SU-DHL-6 (cell line): ENCODE data around the gene COMMD9.

Source experiments
- CTCF ChIP-seq: fragments of 200-600 bp; sonication (generic); IDR thresholded peaks from one replicate; pipeline ENCODE4 v1.5.1; 2017; ENCODE audit warnings: antibody characterized with exemption, mild to moderate bottlenecking, low read length, moderate library complexity; ENCODE audit not compliant: insufficient read depth, poor library complexity, severe bottlenecking
- EZH2phosphoT487 ChIP-seq: fragments of 200-600 bp; sonication (generic), shearing (Covaris generic); conservative IDR thresholded peaks from 2 replicates; pipeline ENCODE4 v1.6.1; 2018; ENCODE audit warnings: mild to moderate bottlenecking, antibody characterized with exemption, low read length, moderate library complexity, mixed read lengths

DNA sequence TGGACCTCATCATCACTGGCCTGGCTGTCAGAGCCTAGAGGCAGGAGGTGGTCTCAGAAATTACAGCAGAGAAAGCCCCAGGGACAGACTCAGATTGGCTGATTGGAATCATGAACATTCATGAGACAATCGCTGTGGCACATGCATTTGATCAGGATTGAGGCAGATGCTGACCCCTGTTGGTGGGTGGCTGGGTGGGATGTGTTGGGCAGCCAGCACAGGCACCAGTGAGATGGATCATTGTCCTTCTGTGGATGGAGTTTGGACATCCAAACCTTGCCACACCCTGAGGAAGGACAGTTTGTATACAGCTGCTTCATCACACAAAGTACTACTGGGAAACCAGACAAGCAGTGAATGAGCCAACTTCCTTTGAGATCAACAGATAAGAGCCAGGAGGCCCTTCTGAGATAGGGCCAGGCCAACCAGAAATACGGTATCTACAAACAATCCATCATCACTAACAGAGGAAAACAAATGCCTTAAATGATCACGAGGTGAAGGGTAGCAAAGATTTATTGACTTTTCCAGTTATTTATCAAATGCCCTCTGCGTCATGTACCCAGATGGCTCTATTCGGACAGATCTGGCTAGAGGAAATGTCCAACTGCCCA, 17.3 kb downstream of the COMMD9 start:
- no peak for TF ChIP-seq CTCF
- TF ChIP-seq EZH2phosphoT487: no peak
